Measurements from ENCODE around the gene PRRT4. TPM values are rescaled to one million over a fixed set of nuclear protein-coding genes. Genes with fewer than 3 reads are reported as not detected.

PRRT4 gene
- total and polyA plus RNA-seq, 4 donors, result 0.13 to 0.14 TPM; not detected in 2

GRCh38 chr7:128373606-128374005 lies 12.1 kb upstream of the PRRT4 start:
- Histone ChIP-seq H3K27ac (ENCODE audit: low read depth in 1 of 2, low read length in 2 of 2) (no peak overlapping the region), H3K4me1 (ENCODE audit: control insufficient read depth in 4 of 4, insufficient read depth in 4 of 4, low read length in 3 of 4) (no peaks in the 10 kb centered on the region), H3K36me3 (ENCODE audit: control insufficient read depth in 4 of 4, insufficient read depth in 3 of 4, low read depth in 1 of 4, low read length in 3 of 4) (no peaks in the 10 kb centered on the region), H3K9me3 (ENCODE audit: control insufficient read depth in 4 of 4, low read length in 3 of 4) (no peaks in the 10 kb centered on the region), H3K4me3 (ENCODE audit: low read depth in 1 of 3, low read length in 3 of 3) (no peak overlapping the region), H3K9ac (ENCODE audit: low read depth in 1 of 2, low read length in 2 of 2) (no peak overlapping the region), H3K27me3 (ENCODE audit: control insufficient read depth in 4 of 4, insufficient read depth in 4 of 4, low read length in 3 of 4) (no peaks in the 10 kb centered on the region)
- TF ChIP-seq JUND (IDR thresholded peaks at IDR 0.05) (no peak), FOXA2 (IDR thresholded peaks at IDR 0.05) (no peak), EGR1 (IDR thresholded peaks at IDR 0.05; ENCODE audit: low read depth in 2 of 2) (no peak), FOXA1 (IDR thresholded peaks at IDR 0.05) (no peak), TAF1 (conservative IDR thresholded peaks at IDR 0.05) (no peak), GABPA (IDR thresholded peaks at IDR 0.05 in 1 of 2, conservative IDR thresholded peaks at IDR 0.05 in 1 of 2) (no peak), ZBTB33 (IDR thresholded peaks at IDR 0.05) (no peak), SP1 (IDR thresholded peaks at IDR 0.05) (no peak)
- TF ChIP-seq, protein P1, sequence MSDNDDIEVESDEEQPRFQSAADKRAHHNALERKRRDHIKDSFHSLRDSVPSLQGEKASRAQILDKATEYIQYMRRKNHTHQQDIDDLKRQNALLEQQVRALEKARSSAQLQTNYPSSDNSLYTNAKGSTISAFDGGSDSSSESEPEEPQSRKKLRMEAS (IDR thresholded peaks at IDR 0.05), result no peak
- TF ChIP-seq, protein P2, sequence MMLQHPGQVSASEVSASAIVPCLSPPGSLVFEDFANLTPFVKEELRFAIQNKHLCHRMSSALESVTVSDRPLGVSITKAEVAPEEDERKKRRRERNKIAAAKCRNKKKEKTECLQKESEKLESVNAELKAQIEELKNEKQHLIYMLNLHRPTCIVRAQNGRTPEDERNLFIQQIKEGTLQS (IDR thresholded peaks at IDR 0.05), result no peak
- 83% methylated on average over 2 of the region's 2 CpGs for WGBS
- no peak for DNase-seq (ENCODE audit: low spot score)

GRCh38 chr7:128370491-128370890 lies 9.0 kb upstream of the PRRT4 start:
- no peaks in the 10 kb centered on the region for H3K4me1 ChIP-seq (ENCODE audit: control insufficient read depth in 4 of 4, insufficient read depth in 4 of 4, low read length in 3 of 4)
- DNase-seq (ENCODE audit: low spot score), result no peak
- H3K4me3 ChIP-seq (ENCODE audit: low read depth in 1 of 3, low read length in 3 of 3), result no peak overlapping the region
- H3K9ac ChIP-seq (ENCODE audit: low read depth in 1 of 2, low read length in 2 of 2), result no peak overlapping the region
- no peaks in the 10 kb centered on the region for H3K27me3 ChIP-seq (ENCODE audit: control insufficient read depth in 4 of 4, insufficient read depth in 4 of 4, low read length in 3 of 4)
- WGBS, result 89% methylated on average over 4 of the region's 4 CpGs
- TF ChIP-seq YY1 (IDR thresholded peaks at IDR 0.05) (no peak), NR2F2 (IDR thresholded peaks at IDR 0.05) (no peak), JUND (IDR thresholded peaks at IDR 0.05) (no peak), RAD21 (IDR thresholded peaks at IDR 0.05) (no peak)
- no peak overlapping the region for H3K27ac ChIP-seq (ENCODE audit: low read depth in 1 of 2, low read length in 2 of 2)
- H3K9me3 ChIP-seq (ENCODE audit: control insufficient read depth in 4 of 4, low read length in 3 of 4), result no peaks in the 10 kb centered on the region
- no peaks in the 10 kb centered on the region for H3K36me3 ChIP-seq (ENCODE audit: control insufficient read depth in 4 of 4, insufficient read depth in 3 of 4, low read depth in 1 of 4, low read length in 3 of 4)

DNA sequence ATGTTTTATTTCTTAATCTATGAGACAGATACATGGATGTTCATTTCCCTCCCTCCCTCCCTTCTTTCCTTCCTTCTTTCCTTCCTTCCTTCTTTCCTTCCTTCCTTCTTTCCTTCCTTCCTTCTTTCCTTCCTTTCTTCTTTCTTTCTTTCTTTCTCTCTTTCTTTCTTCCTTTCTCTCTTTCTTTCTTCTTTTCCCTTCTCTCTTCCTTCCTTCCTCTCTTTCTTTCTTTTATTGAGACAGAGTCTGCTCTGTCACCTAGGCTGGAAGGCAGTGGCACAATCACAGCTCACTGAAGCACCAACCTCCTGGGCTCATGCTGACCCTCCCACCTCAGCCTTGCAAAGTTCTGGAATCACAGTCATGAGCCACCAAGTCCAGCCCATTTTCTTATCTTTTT lies 5.5 kb upstream of the PRRT4 start:
- Histone ChIP-seq H3K9me3 (ENCODE audit: control insufficient read depth in 4 of 4, low read length in 3 of 4) (no peaks in the 10 kb centered on the region), H3K4me1 (ENCODE audit: control insufficient read depth in 4 of 4, insufficient read depth in 4 of 4, low read length in 3 of 4) (peaks cover 0 to 4% (median 3%) of the 10 kb centered on the region in 4 donors), H3K36me3 (ENCODE audit: control insufficient read depth in 4 of 4, insufficient read depth in 3 of 4, low read depth in 1 of 4, low read length in 3 of 4) (no peaks in the 10 kb centered on the region), H3K27ac (ENCODE audit: low read depth in 1 of 2, low read length in 2 of 2) (no peak overlapping the region), H3K4me3 (ENCODE audit: low read depth in 1 of 3, low read length in 3 of 3) (no peak overlapping the region), H3K9ac (ENCODE audit: low read depth in 1 of 2, low read length in 2 of 2) (no peak overlapping the region), H3K27me3 (ENCODE audit: control insufficient read depth in 4 of 4, insufficient read depth in 4 of 4, low read length in 3 of 4) (no peaks in the 10 kb centered on the region)
- TF ChIP-seq, protein P3, sequence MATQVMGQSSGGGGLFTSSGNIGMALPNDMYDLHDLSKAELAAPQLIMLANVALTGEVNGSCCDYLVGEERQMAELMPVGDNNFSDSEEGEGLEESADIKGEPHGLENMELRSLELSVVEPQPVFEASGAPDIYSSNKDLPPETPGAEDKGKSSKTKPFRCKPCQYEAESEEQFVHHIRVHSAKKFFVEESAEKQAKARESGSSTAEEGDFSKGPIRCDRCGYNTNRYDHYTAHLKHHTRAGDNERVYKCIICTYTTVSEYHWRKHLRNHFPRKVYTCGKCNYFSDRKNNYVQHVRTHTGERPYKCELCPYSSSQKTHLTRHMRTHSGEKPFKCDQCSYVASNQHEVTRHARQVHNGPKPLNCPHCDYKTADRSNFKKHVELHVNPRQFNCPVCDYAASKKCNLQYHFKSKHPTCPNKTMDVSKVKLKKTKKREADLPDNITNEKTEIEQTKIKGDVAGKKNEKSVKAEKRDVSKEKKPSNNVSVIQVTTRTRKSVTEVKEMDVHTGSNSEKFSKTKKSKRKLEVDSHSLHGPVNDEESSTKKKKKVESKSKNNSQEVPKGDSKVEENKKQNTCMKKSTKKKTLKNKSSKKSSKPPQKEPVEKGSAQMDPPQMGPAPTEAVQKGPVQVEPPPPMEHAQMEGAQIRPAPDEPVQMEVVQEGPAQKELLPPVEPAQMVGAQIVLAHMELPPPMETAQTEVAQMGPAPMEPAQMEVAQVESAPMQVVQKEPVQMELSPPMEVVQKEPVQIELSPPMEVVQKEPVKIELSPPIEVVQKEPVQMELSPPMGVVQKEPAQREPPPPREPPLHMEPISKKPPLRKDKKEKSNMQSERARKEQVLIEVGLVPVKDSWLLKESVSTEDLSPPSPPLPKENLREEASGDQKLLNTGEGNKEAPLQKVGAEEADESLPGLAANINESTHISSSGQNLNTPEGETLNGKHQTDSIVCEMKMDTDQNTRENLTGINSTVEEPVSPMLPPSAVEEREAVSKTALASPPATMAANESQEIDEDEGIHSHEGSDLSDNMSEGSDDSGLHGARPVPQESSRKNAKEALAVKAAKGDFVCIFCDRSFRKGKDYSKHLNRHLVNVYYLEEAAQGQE (IDR thresholded peaks at IDR 0.05), result no peak
- TF ChIP-seq HNF4G (IDR thresholded peaks at IDR 0.05) (no peak), GABPA (IDR thresholded peaks at IDR 0.05 in 1 of 2, conservative IDR thresholded peaks at IDR 0.05 in 1 of 2) (no peak), EGR1 (IDR thresholded peaks at IDR 0.05; ENCODE audit: low read depth in 2 of 2) (no peak), ZBTB33 (IDR thresholded peaks at IDR 0.05) (no peak), JUND (IDR thresholded peaks at IDR 0.05) (no peak), YY1 (IDR thresholded peaks at IDR 0.05) (no peak), FOXA2 (IDR thresholded peaks at IDR 0.05) (no peak), RXRA (IDR thresholded peaks at IDR 0.05) (no peak), CTCF (IDR thresholded peaks at IDR 0.05; ENCODE audit: low read depth, low read length, missing input control) (no peak)
- TF ChIP-seq, protein P2 (IDR thresholded peaks at IDR 0.05), result no peak
- TF ChIP-seq, protein P1 (IDR thresholded peaks at IDR 0.05), result no peak
- no peak for DNase-seq (ENCODE audit: low spot score)

Data from liver (tissue), 9 donors.